ENCODE results near the gene TMEM184A. TPM values are rescaled to one million over a fixed set of nuclear protein-coding genes. Genes with fewer than 3 reads are reported as not detected.

TMEM184A gene
- total and polyA plus RNA-seq, 8 donors: 3.8 to 99.4 (median 17.2) TPM

DNA sequence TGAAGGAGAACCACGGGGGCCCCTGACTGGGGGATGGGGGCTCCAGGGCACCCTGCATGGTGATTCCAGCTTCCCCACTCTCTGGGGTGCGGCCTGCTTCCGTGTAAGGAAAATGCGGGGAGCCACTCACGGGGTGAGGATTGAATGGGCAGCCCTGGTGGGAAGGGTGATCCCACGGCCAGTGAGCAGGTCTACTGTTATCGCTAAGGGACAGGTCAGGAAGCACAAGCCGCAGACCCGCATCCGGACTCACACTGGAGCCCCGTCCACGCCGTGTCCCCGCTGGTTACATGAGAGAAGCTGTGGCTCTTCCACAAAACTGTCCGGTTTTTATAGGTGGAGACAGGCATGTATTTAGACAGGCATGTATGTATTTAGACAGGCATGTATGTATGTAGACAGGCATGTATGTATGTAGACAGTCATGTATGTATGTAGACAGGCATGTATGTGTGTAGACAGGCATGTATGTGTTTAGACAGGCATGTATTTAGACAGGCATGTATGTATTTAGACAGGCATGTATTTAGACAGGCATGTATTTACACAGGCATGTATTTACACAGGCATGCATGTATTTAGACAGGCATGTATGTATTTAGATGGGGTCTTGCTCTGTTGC is 8.1 kb upstream of the TMEM184A start:
- Histone ChIP-seq H3K4me1 (peaks cover 36 to 51% (median 46%) of the 10 kb centered on the region in 4 donors), H3K36me3 (peaks cover 0 to 31% (median 24%) of the 10 kb centered on the region in 4 donors), H3K4me3 (no peak overlapping the region), H3K27ac (no peak overlapping the region), H3K9me3 (no peaks in the 10 kb centered on the region), H3K27me3 (no peaks in the 10 kb centered on the region)
- WGBS, 5 donors: 87 to 90% (median 89%) methylated on average over 15 of the region's 15 CpGs
- no peak for TF ChIP-seq POLR2A (IDR thresholded peaks at IDR 0.05)
- TF ChIP-seq, protein P1, sequence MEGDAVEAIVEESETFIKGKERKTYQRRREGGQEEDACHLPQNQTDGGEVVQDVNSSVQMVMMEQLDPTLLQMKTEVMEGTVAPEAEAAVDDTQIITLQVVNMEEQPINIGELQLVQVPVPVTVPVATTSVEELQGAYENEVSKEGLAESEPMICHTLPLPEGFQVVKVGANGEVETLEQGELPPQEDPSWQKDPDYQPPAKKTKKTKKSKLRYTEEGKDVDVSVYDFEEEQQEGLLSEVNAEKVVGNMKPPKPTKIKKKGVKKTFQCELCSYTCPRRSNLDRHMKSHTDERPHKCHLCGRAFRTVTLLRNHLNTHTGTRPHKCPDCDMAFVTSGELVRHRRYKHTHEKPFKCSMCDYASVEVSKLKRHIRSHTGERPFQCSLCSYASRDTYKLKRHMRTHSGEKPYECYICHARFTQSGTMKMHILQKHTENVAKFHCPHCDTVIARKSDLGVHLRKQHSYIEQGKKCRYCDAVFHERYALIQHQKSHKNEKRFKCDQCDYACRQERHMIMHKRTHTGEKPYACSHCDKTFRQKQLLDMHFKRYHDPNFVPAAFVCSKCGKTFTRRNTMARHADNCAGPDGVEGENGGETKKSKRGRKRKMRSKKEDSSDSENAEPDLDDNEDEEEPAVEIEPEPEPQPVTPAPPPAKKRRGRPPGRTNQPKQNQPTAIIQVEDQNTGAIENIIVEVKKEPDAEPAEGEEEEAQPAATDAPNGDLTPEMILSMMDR (IDR thresholded peaks at IDR 0.05): no peak
- no peak for TF ChIP-seq EP300 (IDR thresholded peaks at IDR 0.05)
- DNase-seq: no peak
- intact Hi-C loops (cut with DNase I; ENCODE audit: low total_unique reads): no loop called here

DNA sequence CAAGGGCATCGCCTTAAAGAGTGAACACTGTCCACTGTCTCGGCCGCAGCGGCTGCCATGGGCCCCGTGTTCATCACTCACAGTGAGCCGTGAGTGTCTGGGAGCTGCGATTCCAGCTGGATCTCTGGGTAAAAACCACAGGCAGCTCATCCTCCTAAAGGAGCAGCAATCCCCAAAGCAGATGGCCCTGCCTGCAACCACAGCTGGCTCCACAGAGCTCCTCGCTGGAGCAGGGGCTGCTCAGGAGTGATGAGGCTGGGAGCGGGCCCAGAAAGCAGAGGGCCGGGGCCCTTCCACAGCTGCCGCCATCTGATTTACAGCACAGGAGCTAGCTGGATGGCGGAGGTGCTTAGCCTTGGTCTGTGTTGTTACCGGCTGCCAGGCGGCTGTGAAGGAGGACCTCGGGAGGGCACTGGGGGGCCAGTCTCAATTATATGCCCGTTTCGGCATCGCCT is 6.6 kb upstream of the TMEM184A start:
- no peaks in the 10 kb centered on the region for H3K9me3 ChIP-seq
- no peak overlapping the region for H3K4me3 ChIP-seq
- 69 to 87% (median 83%) methylated on average over 18 of the region's 18 CpGs for WGBS, 5 donors
- peak in 1 of 2 donors; percentile 62 for DNase-seq
- H3K36me3 ChIP-seq: peaks cover 0 to 27% (median 23%) of the 10 kb centered on the region in 4 donors
- TF ChIP-seq POLR2AphosphoS5 (IDR thresholded peaks at IDR 0.05): no peak
- TF ChIP-seq POLR2A (IDR thresholded peaks at IDR 0.05): no peak
- no peak for TF ChIP-seq EP300 (IDR thresholded peaks at IDR 0.05)
- TF ChIP-seq, protein P1 (IDR thresholded peaks at IDR 0.05): no peak
- H3K27me3 ChIP-seq: peaks cover 0 to 5% (median 0%) of the 10 kb centered on the region in 3 donors
- H3K27ac ChIP-seq: no peak overlapping the region
- intact Hi-C loops (cut with DNase I; ENCODE audit: low total_unique reads): no loop called here
- peaks cover 26 to 48% (median 44%) of the 10 kb centered on the region in 4 donors for H3K4me1 ChIP-seq

DNA sequence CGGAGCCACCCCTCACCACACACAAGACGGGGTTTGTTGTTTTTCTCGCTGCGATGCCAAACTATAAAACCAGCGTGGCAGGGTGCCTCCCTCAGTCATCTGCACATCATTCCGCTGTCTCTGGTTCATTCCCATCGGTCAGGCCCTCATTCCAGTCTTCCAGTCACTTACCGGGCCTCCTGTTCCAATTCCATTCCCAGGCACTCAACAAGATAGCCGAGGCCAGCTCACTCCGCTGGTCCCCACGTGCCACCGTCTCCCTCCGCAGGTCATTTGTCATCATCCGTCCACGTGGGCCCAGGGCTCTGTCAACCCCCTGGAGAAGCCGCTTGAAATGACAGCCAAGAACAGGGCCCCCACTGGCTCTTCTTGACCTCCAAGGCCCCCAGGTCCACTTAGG is 6.1 kb upstream of the TMEM184A start:
- WGBS, 5 donors: 72 to 78% (median 75%) methylated on average over 15 to 16 of the region's 16 CpGs
- TF ChIP-seq, protein P1 (IDR thresholded peaks at IDR 0.05): no peak
- TF ChIP-seq POLR2AphosphoS5 (IDR thresholded peaks at IDR 0.05): no peak
- TF ChIP-seq POLR2A (IDR thresholded peaks at IDR 0.05): no peak
- no peak for DNase-seq

DNA sequence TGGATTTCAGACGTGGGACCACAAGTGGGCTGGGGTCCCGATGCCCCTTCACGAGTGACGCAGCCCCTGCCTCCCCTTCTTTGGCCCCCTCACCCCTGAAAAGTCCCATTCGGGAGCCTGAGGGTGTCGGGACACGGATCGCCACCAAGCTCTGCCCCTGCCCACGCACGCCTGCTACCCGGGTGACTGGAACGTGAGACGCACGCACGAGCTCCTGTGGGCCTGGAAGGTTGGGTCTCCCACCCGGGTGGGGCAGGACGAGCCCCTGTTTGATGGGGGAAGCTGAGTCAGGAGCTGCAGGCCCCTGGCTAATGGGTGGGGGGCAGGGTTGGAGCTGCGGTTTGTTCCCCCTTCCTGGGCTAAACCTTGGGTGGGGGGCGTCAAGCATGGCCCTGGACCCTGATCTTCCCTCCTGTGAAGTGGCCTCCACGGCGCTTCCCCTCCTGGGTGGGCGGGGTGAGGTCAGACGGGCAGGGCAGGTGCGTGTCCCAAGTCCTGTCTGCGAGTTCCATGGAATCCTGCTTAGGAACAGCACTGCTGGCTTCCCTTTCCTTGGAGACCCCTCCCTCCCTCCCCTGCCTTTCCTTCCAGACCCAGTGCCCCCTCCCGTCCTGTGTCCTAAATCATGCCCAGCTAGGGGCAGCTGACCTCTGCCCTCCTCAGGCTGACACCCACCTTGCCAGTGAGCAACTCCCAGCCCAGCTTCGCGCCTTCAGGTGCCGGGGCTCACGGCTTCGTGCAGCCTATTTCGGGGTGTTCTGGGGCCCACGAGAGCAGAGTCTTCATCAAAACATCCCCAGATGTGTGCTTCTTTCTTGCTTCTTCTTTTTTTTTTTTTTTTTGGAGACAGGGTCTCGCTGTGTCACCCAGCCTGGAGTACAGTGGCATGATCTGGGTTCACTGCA is 5.3 kb upstream of the TMEM184A start:
- intact Hi-C loops (cut with DNase I; ENCODE audit: low total_unique reads): no loop called here
- Histone ChIP-seq H3K36me3 (peaks cover 0 to 14% (median 10%) of the 10 kb centered on the region in 4 donors), H3K4me1 (peaks cover 14 to 42% (median 38%) of the 10 kb centered on the region in 4 donors), H3K27ac (no peak overlapping the region), H3K27me3 (peaks cover 0 to 6% (median 0%) of the 10 kb centered on the region in 3 donors), H3K9me3 (no peaks in the 10 kb centered on the region), H3K4me3 (no peak overlapping the region)
- no peak for DNase-seq
- WGBS, 5 donors: 77 to 87% (median 81%) methylated on average over 34 of the region's 34 CpGs
- no peak for TF ChIP-seq POLR2A (IDR thresholded peaks at IDR 0.05)
- TF ChIP-seq EP300 (IDR thresholded peaks at IDR 0.05): no peak
- TF ChIP-seq POLR2AphosphoS5 (IDR thresholded peaks at IDR 0.05): no peak
- TF ChIP-seq, protein P1 (IDR thresholded peaks at IDR 0.05): no peak

More for the DNA sequence above, 6.1 kb upstream of the TMEM184A start:
- Histone ChIP-seq H3K36me3 (peaks cover 0 to 22% (median 18%) of the 10 kb centered on the region in 4 donors), H3K4me3 (no peak overlapping the region), H3K27me3 (peaks cover 0 to 5% (median 0%) of the 10 kb centered on the region in 3 donors), H3K9me3 (no peaks in the 10 kb centered on the region), H3K4me1 (peaks cover 22 to 44% (median 40%) of the 10 kb centered on the region in 4 donors), H3K27ac (no peak overlapping the region)
- intact Hi-C loops (cut with DNase I; ENCODE audit: low total_unique reads): no loop called here
